CD4-positive, alpha-beta T cell treated with Interleukin-21 for 1 hour (primary cell): ENCODE measurements around the gene RNF115.
"Not testable (repeated sequence)": the region's sequence is repeated elsewhere in the genome, so short reads cannot be mapped to it uniquely, and the experiment has no call there.

Source experiments
- DNase-seq: peaks from one replicate; pipeline ENCODE4 v3.0.0-alpha.2; 2020

The RNF115 gene

DNA sequence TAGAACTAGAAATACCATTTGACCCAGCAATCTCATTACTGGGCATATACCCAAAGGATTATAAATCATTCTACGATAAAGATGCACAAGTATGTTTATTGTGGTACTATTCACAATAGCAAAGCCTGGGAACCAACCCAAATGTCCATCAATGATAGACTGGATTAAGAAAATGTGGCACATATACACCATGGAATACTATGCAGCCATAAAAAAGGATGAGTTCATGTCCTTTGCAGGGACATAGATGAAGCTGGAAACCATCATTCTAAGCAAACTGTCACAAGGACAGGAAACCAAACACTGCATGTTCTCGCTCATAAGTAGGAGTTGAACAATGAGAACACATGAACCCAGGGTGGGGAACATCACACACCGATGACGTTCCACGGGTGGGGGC lies 97.7 kb downstream of the RNF115 start:
- not testable (repeated sequence) for DNase-seq

DNA sequence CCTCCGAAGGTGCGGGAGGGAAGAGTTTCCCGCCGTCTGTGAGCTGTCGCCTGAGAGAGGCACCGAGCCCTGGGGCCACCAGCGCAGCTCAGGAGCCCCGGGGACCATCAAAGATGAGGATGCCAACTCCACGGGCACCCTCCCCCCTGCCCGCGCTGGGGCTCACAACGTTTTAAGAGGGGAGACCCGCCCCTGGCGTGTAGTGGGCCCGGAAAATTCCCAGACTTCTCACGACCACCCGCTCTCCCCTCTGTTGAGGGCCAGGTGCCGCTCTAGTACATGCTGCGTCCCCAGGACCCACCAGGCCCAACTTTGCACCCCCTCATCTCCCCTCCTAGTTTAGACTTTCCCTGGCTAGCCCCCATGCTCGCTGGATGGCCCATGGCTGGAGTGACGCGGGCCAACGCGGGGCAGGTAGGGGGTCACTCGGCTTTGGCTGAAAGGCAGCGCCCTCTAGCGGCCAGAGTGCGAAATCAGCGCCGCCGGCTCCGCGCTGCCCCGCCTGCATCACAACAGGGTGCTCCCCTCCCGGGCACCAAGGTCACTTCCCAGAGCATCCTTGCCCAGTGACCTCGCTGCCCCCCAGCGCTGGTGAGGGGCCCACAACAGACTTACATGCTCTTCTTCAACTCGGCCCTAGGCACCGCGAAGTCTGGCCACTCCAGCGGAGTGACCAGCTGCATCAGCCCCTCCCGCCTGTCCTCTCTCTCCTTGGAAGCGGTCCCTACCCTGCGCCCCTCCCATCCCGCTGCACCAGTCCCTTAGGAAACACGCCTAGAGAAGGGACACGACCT lies 102.8 kb downstream of the RNF115 start:
- peak; percentile 69 for DNase-seq

DNA sequence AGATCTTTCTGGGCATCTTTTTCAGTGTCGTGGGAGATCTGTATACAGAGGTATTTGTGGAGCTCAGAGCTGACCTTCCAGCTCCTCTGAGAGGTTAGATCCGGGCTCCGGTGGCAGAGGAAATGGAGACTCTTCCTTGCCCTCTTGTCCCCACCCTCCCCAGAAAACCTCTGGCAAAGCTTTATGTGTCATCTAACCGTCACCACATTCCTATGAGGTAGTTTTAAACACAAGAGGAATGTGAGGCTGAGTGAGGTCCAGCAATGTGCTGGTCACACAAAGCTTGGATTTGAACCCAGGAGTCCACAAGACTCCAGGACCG lies 103.4 kb downstream of the RNF115 start:
- no peak for DNase-seq

DNA sequence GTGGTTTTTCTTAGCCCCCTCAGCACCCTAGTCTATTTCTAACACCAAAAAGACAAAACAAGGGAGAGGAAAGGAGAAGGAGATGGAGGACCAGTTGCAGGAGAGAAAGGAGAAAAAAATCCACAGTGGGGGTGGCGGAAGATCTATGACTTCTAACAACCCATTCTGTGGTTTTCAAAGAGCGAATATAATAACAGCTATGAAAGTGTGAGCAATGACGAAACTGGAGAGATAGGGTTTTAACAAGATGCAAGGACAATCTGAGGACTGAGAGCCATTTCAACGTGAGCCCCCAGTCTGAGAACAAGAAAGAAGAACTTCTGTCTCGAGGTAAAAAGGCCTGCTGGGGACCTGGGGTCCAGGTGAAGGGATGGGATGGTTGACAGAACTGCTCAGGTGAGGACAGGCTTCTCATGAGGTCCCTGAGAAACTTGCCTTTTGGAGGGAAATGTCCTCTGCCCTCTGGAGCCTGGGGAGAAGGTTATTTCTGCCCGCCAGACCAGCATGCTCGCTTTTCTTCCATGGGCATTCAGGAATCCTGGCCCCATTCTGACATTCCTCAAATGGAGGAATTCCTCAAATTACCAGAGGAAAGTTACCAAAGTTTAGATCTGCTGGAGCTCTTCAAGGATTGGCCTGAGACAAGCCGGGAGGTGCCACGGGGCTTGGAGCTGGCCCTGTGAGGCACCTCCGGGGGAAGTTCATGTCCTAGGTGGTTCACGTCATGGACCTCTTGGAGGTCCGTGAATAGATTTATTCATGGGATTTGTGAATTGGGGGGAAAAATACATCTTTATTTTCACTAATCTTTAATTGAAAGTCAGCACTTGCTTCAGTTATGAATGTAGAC lies 104.4 kb downstream of the RNF115 start, which contains the start of gene CD160:
Gene CD160 (plus strand): TSS at position 270 of the 850 bp plus-strand sequence. CDS start 8,829 bp downstream, outside the sequence.
- DNase-seq, result peak; percentile 24

DNA sequence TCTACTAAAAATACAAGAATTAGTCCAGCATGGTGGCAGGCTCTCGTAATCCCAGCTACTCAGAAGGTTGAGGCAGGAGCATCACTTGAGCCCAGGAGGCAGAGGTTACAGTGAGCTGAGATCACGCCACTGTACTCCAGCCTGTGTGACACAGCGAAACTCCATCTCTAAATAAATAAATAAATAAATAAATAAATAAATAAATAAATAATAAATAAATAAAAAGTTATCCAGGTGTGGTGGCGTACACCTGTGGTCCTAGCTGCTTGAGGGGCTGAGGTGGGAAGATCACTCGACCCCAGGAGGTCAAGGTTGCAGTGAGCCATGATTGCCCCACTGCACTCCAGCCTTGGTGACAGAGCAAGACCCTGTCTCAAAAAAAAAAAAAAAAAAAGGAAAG lies 105.4 kb downstream of the RNF115 start:
- not testable (repeated sequence) for DNase-seq

DNA sequence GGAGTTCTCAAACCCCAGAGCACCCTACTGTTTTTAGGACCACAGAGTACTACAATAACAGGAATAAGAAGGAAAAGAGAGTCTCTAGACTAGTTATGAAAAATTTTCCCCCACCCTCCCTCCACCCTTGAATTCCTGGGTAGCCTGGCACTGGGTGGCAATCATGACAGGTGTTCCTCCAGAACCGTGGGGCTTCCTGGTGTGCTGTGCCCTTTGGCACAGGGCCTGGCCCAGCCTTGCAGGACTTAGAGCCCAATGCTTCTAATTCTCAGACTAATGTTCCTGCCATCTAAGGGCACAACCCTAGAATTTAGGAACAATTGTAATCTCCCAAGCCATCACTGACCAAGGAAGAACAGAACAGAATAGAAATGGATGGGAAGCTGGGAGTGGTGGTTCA lies 106.1 kb downstream of the RNF115 start:
- no peak for DNase-seq

DNA sequence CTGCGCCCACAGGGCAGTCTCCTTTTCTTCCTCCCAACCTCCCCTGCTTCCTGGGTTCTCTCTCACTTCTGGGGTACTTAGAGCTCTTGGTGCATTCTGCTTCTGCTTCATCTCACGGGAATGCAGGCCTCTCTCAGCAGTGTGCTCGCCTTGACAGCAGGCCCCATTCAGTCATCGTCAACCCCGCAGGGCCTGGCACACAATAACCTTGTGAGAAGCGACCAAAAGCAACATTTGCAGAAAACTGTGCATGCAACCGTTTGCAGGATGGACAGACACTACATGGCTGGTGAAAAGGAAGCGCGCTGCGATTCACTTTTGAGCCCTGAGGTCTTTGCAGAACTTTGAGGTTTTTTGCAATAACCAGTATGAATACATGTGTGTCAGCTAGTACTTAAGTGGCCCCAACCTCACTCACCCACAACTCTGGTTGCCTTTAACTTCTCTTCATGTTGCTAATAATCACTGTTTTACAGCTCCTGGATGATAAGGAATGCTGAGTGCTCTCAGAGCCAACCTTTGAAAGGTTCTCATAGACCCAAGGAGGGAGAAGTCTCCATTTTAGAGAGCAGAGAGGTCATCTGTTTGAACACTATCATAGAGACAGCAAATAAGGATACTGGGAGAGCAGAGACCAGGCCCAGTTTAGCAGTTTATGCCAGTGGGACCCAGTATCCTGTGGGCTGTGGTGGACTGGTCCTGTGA lies 107.1 kb downstream of the RNF115 start:
- no peak for DNase-seq

DNA sequence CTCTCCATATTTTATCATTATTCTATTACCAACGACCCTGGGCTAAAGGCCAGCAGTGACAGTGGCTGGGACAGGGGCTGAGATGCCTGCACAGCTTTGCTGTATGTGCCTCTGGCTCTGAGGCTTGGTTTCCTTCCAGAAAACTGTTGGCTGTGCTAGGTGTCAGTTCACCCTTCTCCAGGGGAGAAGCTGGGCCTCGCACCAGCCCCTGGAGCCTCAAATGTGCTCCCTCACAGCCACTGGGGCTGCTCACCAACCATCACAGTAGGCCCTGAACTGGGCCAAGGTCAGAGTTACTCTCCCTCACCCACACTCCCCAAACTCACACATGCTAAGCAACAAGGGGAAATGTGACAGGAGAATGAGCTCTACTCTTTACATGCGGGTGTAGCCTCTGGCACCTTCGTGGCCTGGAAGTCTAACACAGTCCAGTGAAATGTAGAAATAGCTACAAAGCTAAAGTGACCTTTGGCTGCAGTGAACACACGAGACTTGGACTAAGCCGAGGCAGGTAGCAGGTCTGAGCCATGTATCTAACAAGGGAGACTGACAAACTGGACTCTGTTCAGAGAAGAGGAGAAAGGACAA lies 109.3 kb downstream of the RNF115 start:
- no peak for DNase-seq

DNA sequence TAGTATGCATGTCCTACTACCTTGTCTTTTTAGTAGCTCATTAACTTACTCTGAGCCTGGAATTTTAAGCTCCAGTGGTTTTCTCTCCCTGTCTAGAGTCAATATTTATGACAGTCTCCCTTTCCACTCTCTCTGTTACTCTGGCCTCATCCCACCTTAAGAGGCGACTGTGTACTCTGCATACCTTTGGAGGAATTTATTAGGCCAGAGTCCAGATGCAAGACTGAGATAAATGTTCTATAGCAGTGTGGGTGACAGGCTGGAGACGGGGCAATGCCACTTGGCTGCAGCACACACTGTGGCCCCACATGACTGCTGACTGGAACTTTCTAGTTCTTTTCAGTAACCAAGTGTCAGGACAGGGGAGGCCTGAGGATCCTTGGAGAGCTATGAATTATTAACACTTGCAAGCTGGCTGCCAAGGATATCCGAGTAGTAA lies 112.7 kb downstream of the RNF115 start:
- no peak for DNase-seq

DNA sequence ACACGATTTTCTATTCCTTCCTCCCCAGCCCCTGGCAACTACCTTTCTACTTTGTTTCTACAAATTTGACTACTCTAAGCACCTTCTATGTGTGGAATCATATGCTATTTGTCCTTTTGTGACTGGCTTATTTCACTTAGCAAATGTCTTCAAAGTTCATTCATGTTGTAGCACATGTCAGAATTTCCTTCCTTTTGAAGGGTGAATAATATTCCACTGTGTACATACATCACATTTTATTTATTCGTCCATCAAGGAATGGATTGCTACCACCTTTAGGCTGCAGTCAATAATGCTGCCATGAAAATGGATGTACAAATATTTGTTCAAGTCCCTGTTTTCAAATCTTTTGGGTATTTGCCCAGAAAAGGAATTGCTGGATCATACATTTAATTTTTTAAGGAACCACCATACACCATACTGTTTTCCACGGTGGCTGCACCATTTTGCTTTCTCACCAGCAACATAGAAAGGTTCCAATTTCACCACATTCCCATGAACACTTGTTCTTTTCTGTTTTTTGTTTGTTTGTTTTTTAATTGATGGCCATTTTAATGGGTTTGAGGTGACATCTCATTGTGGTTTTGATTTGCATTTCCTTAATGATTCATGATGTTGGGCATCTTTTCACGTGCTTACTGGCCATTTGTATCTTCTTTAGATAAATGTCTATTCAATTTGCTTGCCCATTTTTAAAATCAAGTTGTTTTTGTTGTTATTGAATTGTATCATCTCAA lies 113.4 kb downstream of the RNF115 start:
- DNase-seq, result no peak

DNA sequence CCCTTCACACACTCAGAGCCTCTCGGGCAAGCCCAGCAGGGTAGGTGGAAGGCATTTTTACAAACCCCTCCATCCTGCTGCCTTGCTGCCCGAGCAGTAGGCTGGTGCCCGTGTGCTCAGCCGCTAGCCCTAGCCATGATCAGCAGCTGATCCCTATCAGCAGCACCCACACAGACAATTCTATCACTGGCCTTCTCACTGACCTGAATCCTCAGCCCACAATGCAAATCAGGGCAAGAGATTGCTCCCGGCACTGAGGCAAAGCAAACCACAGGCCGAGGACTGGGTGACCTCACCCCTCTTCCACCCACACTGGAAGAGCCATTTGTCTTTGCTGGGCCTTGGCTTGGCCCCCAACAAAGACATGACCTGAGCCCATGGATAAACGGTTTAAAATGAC lies 115.8 kb downstream of the RNF115 start:
- DNase-seq, result no peak

DNA sequence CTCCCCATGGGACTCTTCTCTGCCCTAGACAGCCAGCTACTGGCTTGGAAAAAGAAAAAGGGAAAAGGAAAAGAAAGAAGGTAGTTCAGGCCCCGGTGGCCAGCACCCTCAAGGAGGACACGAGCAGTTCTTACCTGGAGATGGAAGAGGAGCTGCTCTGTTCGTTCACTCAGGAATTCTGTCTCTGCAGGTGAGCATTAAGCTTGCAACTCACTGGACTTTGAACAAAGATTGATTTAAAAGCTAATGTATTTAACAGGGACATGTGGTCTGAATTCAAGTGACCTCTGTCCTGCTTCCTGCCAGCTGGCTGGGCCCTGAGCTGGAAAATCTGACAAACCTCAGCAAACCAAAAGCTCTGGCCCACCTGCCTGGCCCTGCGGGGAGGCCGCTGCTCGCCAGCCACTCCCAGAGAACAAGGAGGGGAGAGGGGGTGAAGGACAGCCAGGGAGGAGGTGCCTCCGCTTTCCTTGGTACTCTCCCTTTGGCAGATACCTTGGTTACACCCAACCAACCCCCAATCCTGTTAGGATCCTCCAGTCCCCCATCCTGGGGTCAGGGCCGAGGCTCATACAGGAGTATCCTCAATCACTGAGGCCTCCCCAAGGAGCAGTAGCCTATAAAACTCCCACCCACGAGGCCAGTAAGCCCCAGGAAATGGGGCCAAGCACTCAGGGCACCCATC lies 116.6 kb downstream of the RNF115 start, which contains the start of gene PDZK1:
Gene PDZK1 (minus strand): TSS at position 186 of the 685 bp plus-strand sequence. CDS start 19,347 bp downstream, outside the sequence.
- DNase-seq, result no peak

DNA sequence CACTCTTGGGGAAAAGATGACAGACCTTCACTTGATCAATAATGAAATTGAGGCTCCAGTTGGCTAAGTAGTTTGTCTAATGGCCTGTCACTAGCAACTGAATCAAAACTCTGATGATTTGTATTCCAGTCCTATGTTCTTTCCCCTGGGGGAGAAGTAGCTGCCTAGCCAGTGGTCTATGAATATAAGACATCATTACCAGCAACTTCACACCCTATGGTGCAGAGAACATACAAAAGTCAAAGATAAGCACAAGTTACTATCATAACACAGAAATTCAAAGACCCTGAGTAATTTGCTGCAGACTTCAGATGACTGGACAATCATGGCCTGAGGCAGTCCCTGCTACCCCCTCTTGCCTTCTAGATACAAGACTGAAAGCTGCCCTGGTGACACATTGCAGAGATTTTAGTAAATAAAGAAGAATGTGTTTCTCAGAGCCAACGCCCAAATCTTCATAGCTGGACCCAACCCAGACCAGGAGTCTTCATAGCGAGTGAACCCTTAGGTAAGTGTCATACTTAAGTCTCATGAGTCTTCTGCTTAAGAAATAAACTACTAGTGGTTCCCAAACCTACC lies 117.7 kb downstream of the RNF115 start:
- no peak for DNase-seq

DNA sequence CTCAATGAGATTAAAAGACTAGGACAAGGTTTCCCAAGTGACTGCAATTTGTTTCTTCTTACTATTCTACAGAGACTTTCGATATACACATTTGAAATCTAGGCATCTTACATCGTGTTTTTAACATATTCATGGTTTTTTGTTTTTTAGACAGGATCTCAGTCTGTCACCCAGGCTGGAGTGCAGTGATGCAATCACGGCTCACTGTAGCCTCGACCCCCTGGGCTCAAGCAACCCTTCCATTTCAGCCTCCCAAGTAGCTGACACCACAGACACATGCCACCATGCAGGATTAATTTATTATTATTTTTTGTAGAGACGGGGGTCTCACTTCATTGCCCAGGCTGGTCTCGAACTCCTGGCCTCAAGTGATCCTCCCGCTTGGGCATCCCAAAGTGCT lies 118.3 kb downstream of the RNF115 start:
- no peak for DNase-seq

DNA sequence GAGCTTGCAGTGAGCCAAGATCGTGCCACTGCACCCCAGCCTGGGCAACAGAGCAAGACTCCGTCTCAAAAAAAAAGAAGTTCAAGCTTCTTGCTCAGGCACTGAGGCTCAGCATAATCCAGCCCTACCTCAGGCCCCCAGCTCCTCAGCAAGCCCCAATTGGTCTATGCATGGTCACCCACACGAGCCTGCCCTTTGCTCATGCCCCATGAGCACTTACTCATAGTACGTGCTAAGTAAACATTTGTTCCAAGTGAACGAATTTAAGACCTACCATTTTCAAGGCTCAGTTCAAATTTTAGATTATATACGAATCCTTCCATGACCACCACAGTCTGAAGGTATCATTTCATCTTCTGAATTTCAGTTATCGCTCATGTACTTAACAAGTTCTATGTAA lies 121.1 kb downstream of the RNF115 start:
- DNase-seq, result no peak

DNA sequence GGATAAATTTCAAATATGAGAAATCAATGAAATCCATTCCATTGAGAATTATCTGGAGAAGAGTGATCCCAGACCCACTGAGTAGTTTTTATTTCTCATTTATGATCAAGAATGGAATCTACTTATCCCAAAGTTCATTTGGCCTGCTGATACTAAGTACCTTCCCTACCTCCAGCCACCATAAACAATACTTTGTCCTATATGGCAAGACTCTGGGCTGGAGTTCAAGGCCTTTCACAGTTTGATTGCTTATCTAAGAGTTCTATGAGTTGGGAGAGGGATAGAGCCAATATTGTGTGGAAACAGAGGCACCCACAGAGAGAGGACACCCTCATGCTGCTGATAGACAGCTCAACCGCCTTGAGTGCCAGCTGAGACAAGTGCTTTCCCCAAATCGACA lies 121.8 kb downstream of the RNF115 start:
- DNase-seq, result no peak

DNA sequence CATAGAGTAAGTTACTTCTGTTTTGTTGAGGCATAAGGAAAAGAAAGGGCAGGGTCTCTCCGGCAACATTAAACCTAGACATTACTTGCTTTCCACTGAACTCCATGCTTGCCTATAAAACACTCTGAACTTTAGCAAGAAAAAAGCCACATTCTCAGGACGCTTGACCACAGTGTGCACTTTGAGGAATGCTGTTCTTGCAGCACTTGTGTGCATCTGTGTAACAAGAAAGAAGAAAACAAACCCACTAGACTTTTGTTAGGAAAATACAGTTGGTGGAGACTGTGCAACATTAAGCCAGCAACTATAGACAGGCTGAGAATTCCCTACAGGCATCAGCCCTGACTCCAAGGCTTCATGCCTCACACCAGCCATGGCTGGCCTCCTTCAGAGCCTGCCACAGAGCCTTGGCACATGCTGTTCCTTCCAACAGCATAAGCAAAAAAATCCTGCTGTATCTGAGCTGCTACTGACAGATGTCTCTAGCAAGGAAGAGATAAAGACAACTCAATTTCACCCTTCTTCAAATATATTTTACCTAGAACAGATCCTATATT lies 122.5 kb downstream of the RNF115 start:
- DNase-seq, result no peak

DNA sequence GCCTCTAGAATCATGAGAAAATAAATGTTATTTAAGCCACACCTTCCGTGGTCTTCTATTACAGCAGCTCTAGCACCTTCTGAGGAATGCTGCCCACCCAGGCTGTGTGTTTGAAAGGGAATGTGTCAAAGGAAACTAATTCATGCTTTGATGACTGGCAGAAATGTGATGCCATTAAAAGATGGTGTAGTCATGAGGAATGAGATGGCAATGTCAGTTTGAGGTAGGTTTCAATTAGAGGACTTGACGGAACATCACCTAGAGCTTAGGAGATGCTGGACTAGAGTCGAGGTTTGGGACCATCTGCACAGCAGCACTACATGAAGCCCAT lies 127.3 kb downstream of the RNF115 start:
- no peak for DNase-seq

DNA sequence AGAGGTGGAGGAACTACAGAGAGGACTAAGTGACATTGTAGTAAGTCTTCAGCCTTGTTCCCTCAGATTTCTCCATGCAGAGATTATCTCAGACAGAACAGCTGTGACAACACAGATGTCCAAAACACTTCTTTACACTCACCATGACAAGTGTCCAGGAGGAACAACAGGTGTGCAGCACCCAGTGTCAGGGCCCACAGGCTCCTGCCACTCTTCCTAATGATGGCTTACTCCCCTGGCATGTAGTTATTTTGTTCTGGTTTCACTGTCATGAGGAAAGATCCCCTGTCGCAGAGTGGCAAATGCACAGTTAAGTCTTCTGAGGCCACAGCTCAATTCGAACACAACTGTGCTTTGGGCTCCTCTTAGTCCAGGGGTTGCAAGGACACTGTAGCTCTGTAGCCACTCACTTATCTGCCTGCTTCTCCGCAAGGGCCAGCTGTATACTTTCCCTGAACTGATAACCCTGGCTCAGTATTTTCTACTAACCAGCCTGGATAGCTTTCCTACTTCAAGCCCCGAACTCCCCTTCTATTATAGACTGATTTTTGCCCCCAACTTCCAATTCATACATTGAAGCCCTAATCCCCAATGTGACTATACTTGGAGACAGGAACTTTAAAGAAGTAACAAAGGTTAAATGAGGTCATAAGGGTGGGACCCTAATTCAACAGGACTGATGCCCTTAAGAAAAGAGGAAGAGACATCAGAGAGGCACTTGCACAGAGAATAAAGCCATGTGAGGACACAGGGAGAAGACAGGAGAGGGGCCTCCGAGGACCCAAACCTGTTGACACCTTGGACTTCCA lies 127.9 kb downstream of the RNF115 start:
- no peak for DNase-seq

DNA sequence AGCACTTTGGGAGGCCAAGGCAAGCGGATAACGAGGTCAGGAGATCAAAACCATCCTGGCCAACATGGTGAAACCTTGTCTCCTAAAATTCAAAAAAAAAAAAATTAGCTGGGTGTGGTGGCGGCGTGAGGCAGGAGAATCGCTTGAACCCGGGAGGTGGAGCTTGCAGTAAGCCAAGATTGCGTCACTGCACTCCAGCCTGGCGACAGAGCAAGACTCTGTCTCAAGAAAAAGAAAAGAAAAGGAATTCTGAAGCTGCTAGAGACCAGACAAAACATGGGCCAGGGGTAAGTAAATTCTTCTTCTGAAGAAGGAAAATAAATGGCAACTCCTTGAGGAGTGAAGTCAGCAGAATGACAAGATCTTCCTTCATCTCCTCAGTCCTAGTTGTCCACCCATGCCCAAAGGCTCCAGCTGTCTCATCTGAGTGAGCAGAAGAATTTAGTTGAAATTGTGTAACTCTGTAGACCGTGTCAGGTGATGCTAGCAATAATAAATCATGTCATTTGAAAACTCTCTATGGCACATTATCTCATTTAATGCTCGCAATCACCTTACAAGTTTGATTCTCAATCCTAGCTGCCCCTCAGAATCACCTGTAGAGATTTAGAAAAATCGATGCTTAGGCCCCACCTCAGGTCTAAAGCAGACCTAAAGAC lies 131.0 kb downstream of the RNF115 start:
- no peak for DNase-seq
